Epidermal melanocyte (primary cell): ENCODE results near the gene ALDH3B1.

Source experiments
- DNase-seq: peaks from one replicate; pipeline ENCODE4 v3.0.0; 2011; ENCODE audit warnings: low spot score; ENCODE audit not compliant: insufficient read length

ALDH3B1 gene

DNA sequence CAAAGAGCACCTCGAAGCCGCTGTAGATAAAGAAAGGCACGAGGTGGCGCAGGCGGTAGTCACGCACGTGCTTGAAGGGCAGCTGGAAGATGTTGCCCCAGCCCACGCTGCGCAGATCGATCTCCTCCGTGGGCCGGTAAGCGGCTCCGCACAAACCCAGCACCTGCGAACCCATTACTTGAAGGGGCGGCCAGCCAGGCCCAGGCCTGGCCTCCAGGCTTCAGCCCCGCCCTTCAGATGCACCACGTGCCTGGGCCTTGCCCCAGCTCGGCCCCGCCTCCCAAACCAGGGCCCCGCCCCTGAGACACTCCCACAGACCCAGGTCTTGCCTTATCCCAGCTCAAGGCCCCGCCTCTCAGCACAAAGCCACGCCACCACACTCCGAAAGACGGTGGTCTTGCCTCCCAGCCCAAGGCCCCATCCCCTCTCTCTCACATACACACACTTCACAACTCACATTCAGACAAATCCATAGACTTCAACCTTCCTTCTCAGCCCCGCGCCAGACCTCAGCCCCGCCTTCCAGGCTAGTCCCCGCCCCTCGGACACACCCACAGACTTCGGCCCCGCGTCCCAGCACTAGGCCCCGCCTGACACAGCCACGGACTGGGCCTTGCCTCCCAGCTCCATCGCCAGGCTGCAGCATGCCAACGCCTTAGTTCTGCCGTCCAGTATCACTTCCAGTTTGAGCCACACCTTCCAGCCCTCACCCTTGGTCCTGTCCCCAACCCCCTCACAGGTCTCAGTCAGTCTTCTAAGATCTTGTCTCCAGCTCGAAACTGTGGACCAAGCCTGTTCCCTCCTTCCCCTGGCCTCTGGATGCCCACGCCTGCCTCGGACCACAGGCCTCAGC lies 13.3 kb upstream of the ALDH3B1 start:
- no peak for DNase-seq

DNA sequence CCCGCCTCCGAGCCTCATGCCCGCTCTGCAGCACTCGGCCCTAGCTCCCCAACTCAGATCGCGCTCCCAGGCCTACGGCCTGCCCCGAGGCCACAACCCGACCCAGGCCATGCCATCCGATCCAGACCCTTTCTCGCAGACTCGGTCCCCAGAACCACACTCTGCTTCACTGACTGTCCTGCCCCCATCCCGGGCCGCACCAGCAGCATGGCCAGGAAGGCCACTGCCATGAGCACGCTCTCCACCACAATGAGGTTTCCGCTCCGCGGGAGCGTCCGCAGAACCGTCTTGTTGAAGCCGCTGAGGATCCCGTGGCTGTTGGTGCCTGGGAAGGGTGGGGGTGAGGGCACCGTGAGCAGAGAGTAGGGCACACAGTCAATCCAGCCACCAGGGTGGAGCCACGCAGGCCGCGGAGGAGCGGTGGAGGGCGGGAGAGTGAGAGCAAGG lies 12.6 kb upstream of the ALDH3B1 start:
- DNase-seq: no peak

DNA sequence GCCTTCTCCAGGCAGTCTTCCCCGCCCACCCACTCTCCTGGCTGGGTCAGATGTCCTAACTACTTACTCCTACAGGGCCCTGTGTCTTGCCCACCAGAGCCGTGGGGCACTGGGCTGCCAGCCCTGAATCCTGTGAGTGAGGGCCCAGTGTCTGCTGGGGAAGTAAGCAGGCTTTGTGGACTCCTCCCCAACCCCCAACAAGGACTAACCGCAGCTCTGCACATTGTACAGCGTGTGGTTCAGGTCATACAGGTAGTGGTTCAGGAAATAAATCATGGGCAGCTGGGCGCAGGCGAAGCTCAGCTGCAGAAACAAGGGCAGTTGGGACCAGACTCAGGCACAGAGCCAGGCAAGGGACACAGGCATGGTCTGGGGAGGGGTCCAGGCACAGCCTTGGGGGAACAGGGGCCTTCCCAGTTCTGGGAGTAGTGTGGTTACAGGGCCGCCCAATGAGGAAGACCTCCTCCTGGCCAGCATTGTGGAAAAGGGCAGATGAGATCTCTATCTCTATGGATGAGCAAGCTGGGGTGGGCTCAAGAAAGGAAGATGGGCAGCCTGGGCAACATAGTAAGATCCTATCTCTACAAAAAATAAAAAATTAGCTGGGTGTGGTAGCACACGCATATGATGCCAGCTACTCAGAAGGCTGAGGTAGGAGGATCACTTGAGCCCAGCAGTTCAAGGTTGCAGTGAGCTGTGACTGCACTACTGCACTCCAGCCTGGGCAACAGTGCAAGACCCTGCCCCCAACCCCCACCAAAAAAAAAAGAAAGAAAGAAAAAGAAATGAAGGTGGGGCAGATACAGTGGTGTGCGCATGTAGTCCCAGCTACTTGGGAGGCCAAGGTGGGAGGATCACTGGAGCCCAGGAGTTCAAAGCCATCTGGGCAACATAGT lies 11.7 kb upstream of the ALDH3B1 start:
- DNase-seq: no peak

DNA sequence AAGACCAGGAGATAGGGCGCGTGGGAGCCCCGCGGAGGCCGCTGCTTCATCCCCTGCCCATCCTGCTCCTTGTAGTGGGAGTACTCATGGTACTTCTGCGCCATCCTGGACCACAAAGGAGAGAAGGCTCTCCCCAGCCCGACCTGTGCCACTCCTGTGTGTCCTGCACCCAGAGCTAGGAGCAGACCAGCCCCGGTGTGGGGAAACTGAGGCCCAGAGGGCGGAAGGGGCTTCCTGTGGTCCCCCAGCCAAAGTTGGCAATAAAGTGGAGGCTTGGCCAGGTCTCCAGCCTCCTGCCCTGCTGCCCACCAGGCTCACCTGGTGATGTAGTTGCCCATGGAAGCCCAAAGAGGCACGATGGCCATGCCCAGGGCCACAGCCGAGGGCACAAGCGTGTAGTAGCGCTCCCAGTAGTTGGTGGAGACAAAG lies 10.9 kb upstream of the ALDH3B1 start:
- no peak for DNase-seq

DNA sequence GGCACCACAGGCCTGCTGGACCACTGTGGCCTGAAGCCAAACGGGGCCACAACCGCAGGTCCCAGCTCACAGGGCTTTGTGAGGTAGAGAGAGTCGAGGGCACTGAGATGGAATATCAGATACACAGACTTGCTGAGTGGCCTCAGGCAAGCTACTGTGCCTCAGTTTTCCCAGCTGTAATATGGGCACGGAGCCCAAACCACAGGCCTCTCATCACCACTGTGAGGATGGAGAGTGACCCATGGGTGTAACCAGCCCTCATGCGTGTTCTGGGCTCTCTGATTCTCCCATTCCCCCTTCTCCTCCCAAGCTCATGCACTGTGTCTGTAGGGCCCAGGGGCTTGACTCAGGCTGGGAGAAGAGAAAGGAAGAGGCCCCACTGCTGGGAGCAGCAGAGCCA lies 10.4 kb upstream of the ALDH3B1 start:
- DNase-seq: no peak

DNA sequence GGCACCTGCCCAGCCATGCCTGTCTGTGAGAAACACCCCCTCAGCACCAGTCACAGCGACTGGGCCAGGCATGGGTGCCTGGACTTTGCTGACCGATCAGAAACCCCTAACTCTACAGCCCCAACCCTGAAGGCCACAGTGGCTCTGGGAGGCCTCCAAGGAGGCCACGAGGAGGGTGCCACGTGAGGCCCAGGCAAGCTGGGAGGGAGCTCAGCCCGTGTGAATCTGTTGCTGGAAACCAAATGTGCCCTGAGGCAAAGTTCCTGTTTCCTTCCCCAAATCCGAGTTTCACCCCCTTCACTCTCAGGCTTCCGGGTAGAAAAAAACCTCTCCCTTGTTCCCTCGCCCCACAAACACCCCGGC lies 7.6 kb upstream of the ALDH3B1 start:
- DNase-seq: no peak

DNA sequence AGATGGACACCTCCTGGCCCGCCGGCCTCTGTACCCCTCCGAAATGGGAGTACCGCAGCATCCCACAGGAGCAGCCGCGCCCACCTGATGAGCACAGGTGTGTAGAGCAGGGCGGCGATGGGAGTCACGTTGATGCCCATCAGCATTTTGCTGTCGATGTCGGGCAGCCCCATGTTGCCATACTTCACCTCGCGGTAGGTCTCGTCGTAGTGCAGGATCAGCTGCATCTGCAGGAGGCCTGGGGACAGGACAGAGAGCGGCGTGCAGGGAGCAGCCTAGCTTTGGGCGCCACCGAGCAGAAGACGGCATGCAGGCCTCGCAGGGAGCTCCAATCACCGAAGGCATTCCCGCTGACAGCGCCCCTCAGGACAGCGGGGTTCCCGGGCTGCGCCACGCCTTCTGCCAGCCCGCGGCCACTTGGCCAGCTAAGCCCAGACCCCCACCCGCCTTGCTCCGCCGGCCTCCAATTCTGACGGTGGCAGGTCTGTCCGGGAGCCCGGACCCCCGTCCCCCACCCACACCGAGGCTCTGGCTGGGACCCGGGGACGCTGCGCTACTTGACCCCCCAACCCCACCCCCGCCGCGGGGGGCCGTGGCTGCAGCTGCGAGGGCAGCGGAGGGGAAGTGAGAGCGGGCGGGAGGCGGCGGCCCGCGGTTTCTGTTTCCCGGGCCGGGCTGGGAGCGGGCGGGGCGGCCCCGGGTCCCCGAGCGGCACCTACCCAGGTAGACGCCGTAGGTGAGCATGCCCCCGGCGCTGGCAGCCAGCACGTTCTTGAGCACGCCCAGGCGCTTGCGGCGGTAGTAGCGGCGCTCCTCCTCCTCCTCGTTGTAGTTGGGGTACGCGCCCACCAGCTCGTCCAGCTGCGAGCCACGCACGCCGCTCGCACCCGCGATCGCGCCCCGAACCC lies 6.9 kb upstream of the ALDH3B1 start:
- DNase-seq: no peak

DNA sequence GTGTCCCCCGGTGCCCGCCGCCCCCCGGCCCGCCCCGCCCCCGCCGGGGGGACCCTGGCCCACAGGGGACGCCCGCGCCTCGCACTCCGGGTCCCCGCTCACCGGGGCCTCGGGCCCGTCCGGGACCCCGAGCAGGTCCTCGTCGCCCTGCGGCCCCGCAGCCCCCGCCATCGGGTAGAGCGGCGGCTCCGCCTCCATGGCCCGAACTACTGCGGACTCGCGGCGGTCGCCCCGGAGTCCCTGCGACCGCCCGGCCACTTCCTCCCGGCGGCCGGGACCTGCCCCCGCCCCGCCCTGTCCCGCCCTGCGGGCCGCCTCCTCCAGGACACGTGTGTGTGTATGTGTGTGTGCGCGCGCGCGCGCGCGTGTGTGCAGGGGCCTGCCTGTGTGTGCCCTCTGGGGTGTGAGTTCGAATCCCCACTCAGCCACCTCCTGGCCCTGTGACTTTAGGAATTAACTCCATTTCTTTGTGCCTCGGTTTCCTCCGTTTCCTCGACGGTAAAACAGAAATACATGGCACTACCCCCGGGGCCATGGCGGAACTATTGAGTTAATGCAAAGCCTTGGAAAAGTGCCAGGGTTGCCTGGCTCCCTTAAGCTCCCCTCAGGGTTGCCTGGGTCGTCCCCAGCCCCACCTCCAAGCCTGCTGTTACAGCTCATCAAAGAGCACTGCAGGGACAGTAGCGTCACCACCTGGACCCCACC lies 6.1 kb upstream of the ALDH3B1 start, which contains the start of gene UNC93B1:
TSS of gene UNC93B1 (minus strand) at position 252 of the 705 bp plus-strand sequence. CDS start at position 198, 54 bp downstream.
- DNase-seq: no peak

DNA sequence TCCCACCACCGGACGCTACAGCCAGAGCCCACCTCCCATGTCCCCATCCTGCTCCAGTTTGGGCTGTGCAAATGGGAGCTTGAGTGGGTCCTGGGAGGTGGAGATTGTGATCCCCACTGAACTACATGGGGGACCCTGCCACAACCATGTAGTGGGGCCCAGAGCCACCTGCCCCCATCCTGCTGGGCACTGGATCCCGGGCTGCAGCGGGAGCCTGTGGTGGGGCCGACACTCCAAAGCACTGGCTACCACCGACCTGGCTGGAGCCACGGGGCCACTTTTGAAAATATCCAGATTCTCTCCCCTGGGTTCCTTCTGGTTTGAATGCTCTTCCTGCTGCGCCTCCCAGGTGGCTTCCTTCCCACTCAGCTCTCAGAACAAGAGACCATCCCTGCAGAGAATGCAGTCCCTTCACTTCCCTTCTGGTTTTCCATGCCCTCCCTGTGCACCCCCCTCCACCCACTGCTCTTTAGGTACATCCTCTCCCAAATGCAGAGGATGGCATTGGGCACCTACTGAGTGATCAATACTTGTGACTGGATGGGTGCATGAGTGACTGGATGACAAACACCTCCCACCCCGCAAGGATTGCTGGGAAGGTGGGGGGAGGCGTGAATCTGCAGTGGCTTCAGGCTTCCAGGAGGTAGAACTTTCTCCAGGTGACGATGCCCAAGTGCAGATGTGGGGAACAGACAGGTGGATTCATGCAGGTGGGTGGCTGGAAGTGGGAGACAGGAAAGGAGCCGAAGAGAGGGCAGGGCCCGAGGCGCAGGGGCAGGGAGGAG lies 5.4 kb upstream of the ALDH3B1 start:
- DNase-seq: no peak

DNA sequence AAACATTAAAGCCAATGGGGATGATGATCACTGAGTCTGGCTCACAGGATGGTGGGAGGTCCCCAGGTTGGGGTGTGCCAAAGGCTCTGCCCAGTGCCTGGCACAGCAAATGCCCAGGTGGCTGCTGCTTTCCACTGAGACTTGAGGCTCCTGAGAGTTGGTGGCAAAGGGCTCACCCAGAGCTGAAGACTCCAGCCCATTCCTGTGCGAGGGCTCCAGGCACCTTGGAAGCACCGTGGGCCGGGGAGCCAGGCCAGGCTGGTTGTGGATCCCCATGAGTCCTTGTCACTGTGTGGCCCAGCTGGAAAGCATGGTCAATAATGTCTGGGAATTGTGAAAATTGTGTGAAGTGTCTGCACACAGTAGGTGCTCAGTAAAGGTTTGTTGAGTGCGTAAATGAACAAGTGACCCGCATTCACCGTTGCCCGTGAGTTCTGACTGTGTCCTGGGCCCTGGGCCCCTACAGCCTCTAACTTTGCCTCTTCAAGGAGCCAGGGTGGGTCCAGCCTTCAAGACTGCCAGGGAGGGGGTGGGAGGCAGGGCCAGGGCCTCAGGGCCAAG lies 3.4 kb upstream of the ALDH3B1 start:
- DNase-seq: no peak

DNA sequence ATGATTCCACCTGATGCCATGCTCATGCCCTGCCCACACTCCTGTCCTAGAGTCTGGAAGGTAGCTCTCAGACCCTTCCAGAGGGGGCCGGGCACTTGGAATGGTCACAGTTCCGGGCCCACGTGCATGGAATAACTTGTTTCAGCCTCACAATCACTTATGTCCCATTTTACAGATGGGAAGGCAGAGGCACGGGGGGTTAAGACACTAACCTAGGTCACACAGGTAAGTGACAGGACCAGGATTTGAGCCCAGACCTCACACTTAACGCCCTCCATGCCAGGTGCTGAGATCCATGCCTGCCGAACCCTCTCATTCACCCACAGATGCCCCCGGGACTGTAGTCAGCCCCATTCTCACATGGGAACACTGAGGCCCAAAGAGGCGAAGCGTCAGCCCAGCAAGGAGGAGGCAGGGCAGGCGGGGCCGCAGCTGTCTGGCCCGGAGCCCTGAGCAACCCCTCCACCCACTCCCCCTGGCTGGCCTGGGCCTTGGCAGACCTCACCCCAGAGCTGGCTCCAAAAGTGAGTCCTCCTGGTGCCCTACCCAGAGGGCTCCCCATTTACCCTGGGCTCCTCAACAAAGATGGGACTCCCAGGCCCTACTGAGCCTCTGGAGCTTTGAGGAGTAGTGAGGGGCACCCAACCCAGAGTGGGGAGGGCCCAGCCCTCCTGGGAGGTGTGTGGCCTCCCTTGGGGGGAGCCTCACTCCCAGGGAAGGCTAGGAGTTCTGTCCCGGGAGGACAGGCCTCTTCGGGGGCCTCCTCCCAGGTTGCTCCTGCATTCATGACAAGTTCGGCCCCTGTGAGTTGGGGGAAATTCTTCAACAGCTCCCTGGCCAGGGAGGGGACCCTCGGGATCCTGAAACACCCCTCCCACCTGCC lies 2.4 kb upstream of the ALDH3B1 start:
- DNase-seq: no peak

DNA sequence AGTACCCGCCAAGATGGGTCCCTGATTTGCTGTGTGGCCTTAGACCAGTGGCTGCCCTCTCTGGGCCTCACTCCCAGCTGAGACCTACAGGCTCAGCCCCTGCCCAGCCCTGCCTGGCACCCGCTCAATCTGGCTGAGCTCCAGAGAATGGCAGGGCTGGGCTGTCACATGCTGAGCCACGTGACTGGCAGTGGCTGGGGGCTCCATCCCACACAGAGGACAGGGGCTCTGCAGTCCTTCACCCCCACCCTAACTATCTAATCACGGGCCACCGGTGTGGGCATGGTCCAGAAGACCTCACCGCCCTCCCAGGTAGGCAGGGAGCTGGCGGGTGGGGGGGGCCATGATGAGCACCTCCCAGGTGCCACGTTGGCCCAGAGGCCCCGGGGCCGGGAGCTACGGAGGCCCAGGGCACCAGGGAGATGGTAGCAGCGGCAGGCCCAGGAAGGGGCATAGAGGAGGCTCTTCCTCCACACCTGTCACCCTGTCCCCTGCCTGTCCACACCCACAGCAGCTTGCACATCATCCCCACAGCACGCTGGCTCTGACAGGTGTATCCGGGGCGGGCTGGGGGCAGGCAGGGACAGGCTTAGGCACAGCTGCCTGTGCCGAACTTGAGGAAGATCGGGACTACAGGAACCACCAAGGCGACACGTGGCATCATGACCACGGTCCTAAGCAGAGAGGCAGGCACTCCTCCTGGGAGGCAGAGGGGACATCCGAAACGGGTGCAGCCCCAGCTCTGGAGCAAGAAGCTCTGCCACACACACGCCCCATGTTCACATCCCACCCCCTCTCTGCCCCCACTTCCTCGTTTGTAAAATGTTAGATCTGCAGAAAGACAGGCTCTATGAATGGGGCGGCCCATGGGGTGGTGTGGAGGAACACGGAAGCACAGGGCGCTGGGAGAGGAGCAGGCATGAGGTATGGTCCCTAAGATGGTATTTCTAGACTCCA lies 1.5 kb upstream of the ALDH3B1 start:
- no peak for DNase-seq

DNA sequence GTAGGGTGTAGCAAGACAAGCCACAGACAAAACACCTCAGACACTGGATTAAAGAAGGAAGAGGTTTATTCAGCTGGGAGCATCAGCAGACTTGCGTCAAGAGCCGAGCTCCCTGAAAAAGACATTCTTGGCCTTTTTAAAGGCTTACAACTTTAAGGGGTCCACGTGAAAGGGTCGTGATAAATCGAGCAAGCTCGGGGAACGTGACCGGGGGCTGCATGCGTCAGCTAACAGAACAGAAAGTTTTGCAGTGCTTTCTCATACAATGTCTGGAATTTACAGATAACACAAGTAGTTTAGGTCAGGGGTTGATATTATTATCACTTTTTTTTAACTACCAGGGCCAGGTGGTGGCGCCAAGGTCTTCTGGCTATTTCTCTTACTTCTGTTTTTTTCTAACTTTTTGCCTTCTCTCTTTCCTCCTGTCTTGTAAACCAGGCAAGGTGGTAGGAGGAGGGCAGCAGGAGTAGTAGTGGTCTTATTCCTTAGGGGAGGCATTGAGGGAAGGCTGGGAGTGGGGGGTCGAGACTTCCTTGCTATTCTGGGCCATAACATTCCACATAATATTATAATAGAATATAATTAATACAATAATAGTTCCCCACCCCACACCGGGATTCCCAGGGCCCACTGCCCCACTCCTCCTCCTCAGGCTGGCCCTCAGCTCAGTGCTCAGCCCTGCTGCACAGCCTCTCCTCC lies 587 bp upstream of the ALDH3B1 start:
- no peak for DNase-seq

DNA sequence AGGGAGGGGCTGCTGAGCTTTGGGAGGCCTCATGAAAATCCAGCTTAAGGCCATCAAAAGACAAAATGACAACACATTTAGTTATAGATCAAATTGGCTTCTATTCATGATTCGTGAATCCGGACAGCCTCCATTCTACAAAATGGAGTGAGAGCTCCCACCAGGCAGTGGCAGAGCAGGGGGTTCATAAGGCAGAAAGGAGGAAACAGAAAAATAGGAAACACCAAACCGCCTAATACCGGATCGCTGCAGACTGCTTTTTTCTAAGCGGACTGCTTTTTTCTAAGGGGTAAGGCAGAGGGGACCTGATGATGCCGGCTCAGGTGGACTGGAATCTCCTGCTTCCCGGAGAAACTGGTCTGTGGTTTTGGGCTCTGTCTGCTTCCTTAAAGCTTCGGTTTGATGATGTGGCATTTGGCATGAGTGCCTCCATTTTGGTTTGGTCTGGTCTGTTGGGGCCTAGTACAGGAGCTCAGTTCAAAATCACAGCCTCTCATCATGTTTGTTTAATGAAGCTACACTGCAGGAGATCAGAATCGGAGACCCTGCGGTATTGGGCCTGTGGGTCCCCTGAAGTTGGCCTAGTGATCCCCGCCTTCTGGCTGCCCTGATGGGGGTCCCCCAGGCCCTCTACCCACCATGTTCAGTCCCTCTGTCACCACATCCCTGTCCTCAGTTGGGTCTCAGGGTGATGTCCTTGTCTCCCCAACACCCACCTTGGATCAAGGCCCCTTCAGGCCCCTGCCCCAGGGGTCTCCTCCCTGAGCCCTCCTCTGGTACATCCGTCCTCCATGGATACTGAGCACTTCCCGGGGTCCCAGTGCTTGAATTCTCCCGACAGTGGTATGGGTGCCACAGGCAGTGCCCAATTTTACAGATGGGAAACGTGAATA lies 1.2 kb downstream of the ALDH3B1 start:
- no peak for DNase-seq

DNA sequence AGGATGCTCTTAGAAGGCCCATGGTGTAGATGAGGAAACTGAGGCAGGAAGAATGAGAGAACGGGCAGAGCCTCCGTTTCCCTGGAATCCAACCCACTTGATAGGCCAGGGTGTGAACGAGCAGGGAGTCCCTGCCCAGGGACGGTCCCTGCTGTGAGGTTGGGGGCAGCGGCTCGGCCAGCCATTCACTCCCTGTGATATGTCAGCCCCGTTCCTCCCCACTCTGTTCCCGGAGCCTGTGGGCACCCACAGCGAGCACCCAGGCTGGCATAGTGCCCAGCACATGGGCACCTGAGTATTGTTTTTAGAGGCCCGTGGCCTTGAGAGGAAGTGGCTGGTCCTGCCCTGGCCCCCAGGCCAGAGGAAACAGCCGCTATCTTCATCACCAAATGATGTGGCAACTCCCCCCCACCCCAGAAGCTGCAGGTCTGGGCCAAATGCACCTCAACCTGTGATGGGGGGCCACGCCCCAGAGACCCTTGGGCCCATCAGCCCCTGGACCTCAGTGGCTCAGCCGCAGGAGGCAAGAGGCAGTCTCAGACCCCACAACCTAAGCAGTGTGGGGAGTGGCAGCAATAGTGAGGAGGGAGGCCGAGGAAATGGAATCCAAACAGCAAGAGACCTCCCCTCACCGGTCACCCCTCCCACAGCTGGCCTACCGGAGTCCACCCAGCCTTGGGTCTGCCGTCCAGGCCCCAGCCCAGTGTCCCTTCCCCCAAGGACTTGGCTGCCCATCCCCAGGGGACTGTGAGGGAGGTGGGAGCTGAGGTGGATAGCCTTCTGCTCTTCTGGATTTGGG lies 2.1 kb downstream of the ALDH3B1 start:
- DNase-seq: no peak
